Neural cell (in vitro differentiated cells): ENCODE results near the gene N4BP2. TPM values are rescaled to one million over a fixed set of nuclear protein-coding genes. Genes with fewer than 3 reads are reported as not detected.

Source experiments
- H2AFZ ChIP-seq: fragments of 200-600, 300-800 bp; sonication (generic), shearing (Covaris generic); 2 replicates; pipeline ENCODE4 v1.6.0; 2014; ENCODE audit warnings: low read depth, mild to moderate bottlenecking, antibody characterized with exemption, low read length, moderate library complexity
- H3F3A ChIP-seq: fragments of 200-600 bp; shearing (Covaris generic); 2 replicates; pipeline ENCODE4 v1.6.1; 2016; ENCODE audit warnings: mild to moderate bottlenecking, moderate library complexity, mixed read lengths, antibody characterized with exemption, low read length; ENCODE audit not compliant: insufficient read depth, poor library complexity, severe bottlenecking
- H3K27ac ChIP-seq: fragments of 200-600, 300-800 bp; sonication (generic), shearing (Covaris generic); 2 replicates; pipeline ENCODE4 v1.5.1; 2014; ENCODE audit warnings: mild to moderate bottlenecking, low read length, moderate library complexity
- H3K27me3 ChIP-seq: fragments of 300-800, 200-600 bp; sonication (generic), shearing (Covaris generic); 2 replicates; pipeline ENCODE4 v1.6.0; 2014; ENCODE audit warnings: mild to moderate bottlenecking, low read depth, low read length, moderate library complexity; ENCODE audit not compliant: insufficient read depth
- H3K36me3 ChIP-seq: fragments of 300-800, 200-600 bp; sonication (generic), shearing (Covaris generic); 2 replicates; pipeline ENCODE4 v1.5.1; 2014; ENCODE audit warnings: mild to moderate bottlenecking, antibody characterized with exemption, low read length, moderate library complexity; ENCODE audit not compliant: insufficient read depth
- H3K4me2 ChIP-seq: fragments of 300-800, 200-600 bp; sonication (generic), shearing (Covaris generic); 2 replicates; pipeline ENCODE4 v1.6.0; 2014; ENCODE audit warnings: mild to moderate bottlenecking, low read length
- H3K4me3 ChIP-seq: fragments of 300-800, 200-600 bp; sonication (generic), shearing (Covaris generic); 2 replicates; pipeline ENCODE4 v1.5.1; 2014; ENCODE audit warnings: mild to moderate bottlenecking, low read length, moderate library complexity
- H3K79me2 ChIP-seq: fragments of 200-600 bp; shearing (Covaris generic); replicated peaks from 2 replicates; pipeline ENCODE4 v1.6.0; 2014; ENCODE audit warnings: mild to moderate bottlenecking, low read length, moderate library complexity; ENCODE audit not compliant: insufficient read depth
- H3K9ac ChIP-seq: fragments of 300-800, 200-600 bp; sonication (generic), shearing (Covaris generic); 2 replicates; pipeline ENCODE4 v1.6.1; 2016; ENCODE audit warnings: mild to moderate bottlenecking, low read length, mixed read lengths
- H3K9me2 ChIP-seq: fragments of 200-600 bp; shearing (Covaris generic); 2 replicates; pipeline ENCODE4 v1.6.1; 2016; ENCODE audit warnings: mild to moderate bottlenecking, low read length, mixed read lengths; ENCODE audit not compliant: insufficient read depth
- H3K9me3 ChIP-seq: fragments of 200-600, 300-800 bp; sonication (generic), shearing (Covaris generic); 2 replicates; pipeline ENCODE4 v1.6.1; 2016; ENCODE audit warnings: mild to moderate bottlenecking, mixed run types, low read length, moderate library complexity, mixed read lengths
- H4K20me1 ChIP-seq: fragments of 200-600 bp; shearing (Covaris generic); 2 replicates; pipeline ENCODE4 v1.6.1; 2016; ENCODE audit warnings: mild to moderate bottlenecking, mixed run types; ENCODE audit not compliant: insufficient read depth
- CTCF ChIP-seq: fragments of 450-650 bp; IDR thresholded peaks from 2 replicates; pipeline ENCODE4 v1.5.1; 2014; ENCODE audit warnings: antibody characterized with exemption, mild to moderate bottlenecking, moderate library complexity; ENCODE audit not compliant: poor library complexity, severe bottlenecking
- EP300 ChIP-seq: fragments of 450-650 bp; conservative IDR thresholded peaks from 2 replicates; pipeline ENCODE4 v1.6.1; 2014; ENCODE audit warnings: antibody characterized with exemption, mild to moderate bottlenecking, moderate library complexity; ENCODE audit not compliant: poor library complexity, severe bottlenecking
- EZH2 ChIP-seq: fragments of 200-600, 300-800 bp; shearing (Covaris generic), sonication (generic); IDR thresholded peaks from 2 replicates; pipeline ENCODE4 v1.6.1; 2014; ENCODE audit warnings: antibody characterized with exemption, low read length, borderline replicate concordance, mild to moderate bottlenecking; ENCODE audit not compliant: insufficient read depth, poor library complexity, severe bottlenecking
- MXI1 ChIP-seq: fragments of 450-650 bp; conservative IDR thresholded peaks from 2 replicates; pipeline ENCODE4 v1.6.1; 2014; ENCODE audit warnings: antibody characterized with exemption, mild to moderate bottlenecking; ENCODE audit not compliant: poor library complexity, severe bottlenecking
- POLR2AphosphoS5 ChIP-seq: IDR thresholded peaks from 2 replicates; pipeline ENCODE4 v1.6.1; 2012
- RAD21 ChIP-seq: fragments of 450-650 bp; conservative IDR thresholded peaks from 2 replicates; pipeline ENCODE4 v1.6.1; 2014; ENCODE audit warnings: antibody characterized with exemption, mild to moderate bottlenecking, moderate library complexity
- REST ChIP-seq: IDR thresholded peaks from 2 replicates; pipeline ENCODE4 v1.6.1; 2012; ENCODE audit warnings: borderline replicate concordance
- SMC3 ChIP-seq: fragments of 450-650 bp; conservative IDR thresholded peaks from 2 replicates; pipeline ENCODE4 v1.6.1; 2014; ENCODE audit warnings: antibody characterized with exemption, mild to moderate bottlenecking, moderate library complexity; ENCODE audit not compliant: poor library complexity
- TAF1 ChIP-seq: IDR thresholded peaks from 2 replicates; pipeline ENCODE4 v1.6.1; 2012; ENCODE audit warnings: low read depth
- polyA plus RNA-seq: library from polyadenylated mRNA; depleted of rRNA; stranded (reverse); fragments of >200 nt; gene quantifications from 2 replicates; pipeline ENCODE4 v1.2.3, GENCODE V29; 2014

The N4BP2 gene
- polyA plus RNA-seq, 1 donor from 2014 or later, result 28.1 TPM

GRCh38 chr4:40043786-40044185 is 12.9 kb upstream of the N4BP2 start:
- no peaks in the 10 kb centered on the region for H3F3A ChIP-seq
- no peaks in the 10 kb centered on the region for H3K79me2 ChIP-seq
- H3K27me3 ChIP-seq, result no peaks in the 10 kb centered on the region
- no peak overlapping the region for H3K27ac ChIP-seq
- H4K20me1 ChIP-seq, result no peaks in the 10 kb centered on the region
- no peaks in the 10 kb centered on the region for H3K36me3 ChIP-seq
- no peaks in the 10 kb centered on the region for H3K9me2 ChIP-seq
- no peaks in the 10 kb centered on the region for H3K9me3 ChIP-seq
- H3K4me3 ChIP-seq, result no peak overlapping the region
- no peak overlapping the region for H3K4me2 ChIP-seq
- no peak for TF ChIP-seq POLR2AphosphoS5
- no peak for TF ChIP-seq RAD21
- TF ChIP-seq MXI1, result no peak
- TF ChIP-seq SMC3, result no peak
- TF ChIP-seq EZH2, result no peak
- TF ChIP-seq REST, result no peak
- TF ChIP-seq EP300, result no peak
- no peak for TF ChIP-seq TAF1
- TF ChIP-seq CTCF, result no peak
- H2AFZ ChIP-seq, result no peak overlapping the region
- H3K9ac ChIP-seq, result no peak overlapping the region

- no peak overlapping the region for H3K4me2 ChIP-seq
These were observed 10.2 kb upstream of the N4BP2 start for GRCh38 chr4:40046311-40046980.

More at GRCh38 chr4:40046311-40046980, 10.2 kb upstream of the N4BP2 start:
- H3K36me3 ChIP-seq, result no peaks in the 10 kb centered on the region
- H3K79me2 ChIP-seq, result no peaks in the 10 kb centered on the region
- no peak overlapping the region for H3K27ac ChIP-seq
- H3K4me3 ChIP-seq, result no peak overlapping the region
- no peaks in the 10 kb centered on the region for H3K27me3 ChIP-seq
- no peaks in the 10 kb centered on the region for H4K20me1 ChIP-seq
- H3K9me3 ChIP-seq, result no peaks in the 10 kb centered on the region
- no peaks in the 10 kb centered on the region for H3K9me2 ChIP-seq
- H3K9ac ChIP-seq, result no peak overlapping the region
- H2AFZ ChIP-seq, result no peak overlapping the region
- no peaks in the 10 kb centered on the region for H3F3A ChIP-seq
- TF ChIP-seq REST (no peak), RAD21 (no peak), CTCF (no peak), SMC3 (no peak), POLR2AphosphoS5 (no peak), TAF1 (no peak), MXI1 (no peak), EP300 (no peak), EZH2 (no peak)
